ENCODE data around the gene C19orf33. TPM values are rescaled to one million over a fixed set of nuclear protein-coding genes. Genes with fewer than 3 reads are reported as not detected.

The C19orf33 gene
- total and polyA plus RNA-seq, 2 of the 8 experiments (the other 6 are each of a cell fraction or from before 2014, with no cell fraction given) = 6.0 to 36.0 TPM

GRCh38 chr19:38278751-38279150, 25.3 kb upstream of the C19orf33 start:
- H2BK5ac ChIP-seq (ENCODE audit: low read depth, low read length) = no peak overlapping the region
- ChIA-PET POLR2A (ENCODE audit: partially characterized antibody) (interaction anchor here (1.5 to 3.3 kb wide), 3 partner anchors 14 to 109 kb away, joined by 3 to 12 read pairs (median 6); partner anchors contain the start of genes GGN and SPINT2), CTCF (ENCODE audit: partially characterized antibody) (interaction anchor here (1.2 to 1.5 kb wide), 2 partner anchors 10 to 12 kb away, joined by 4 read pairs; no protein-coding TSS in a partner anchor)
- H3K4ac ChIP-seq (replicated peaks; ENCODE audit: insufficient read length, low read depth, low read length) = no peak overlapping the region
- H4K8ac ChIP-seq (ENCODE audit: extremely low read depth, insufficient read depth, low read length) = no peak overlapping the region; the same call in 1 of the 2 replicates
- no peak overlapping the region for H3K23ac ChIP-seq (ENCODE audit: insufficient read length)
- no peak overlapping the region for H2BK120ac ChIP-seq (replicated peaks; ENCODE audit: low read depth, low read length)
- H3K27ac ChIP-seq (ENCODE audit: low read depth, low read length) = no peak overlapping the region
- H3K79me2 ChIP-seq (ENCODE audit: control insufficient read depth in 1 of 2, insufficient read depth in 2 of 2, low read length in 2 of 2) = peaks cover 8 to 89% of the 10 kb centered on the region in 2 experiments
- H3K18ac ChIP-seq (ENCODE audit: extremely low read depth, low read length) = no peak overlapping the region
- no peak overlapping the region for H3K4me2 ChIP-seq (ENCODE audit: insufficient read depth in 1 of 2, low read depth in 2 of 2, low read length in 2 of 2)
- H3K14ac ChIP-seq (ENCODE audit: insufficient read length) = no peak overlapping the region
- H3K27me3 ChIP-seq (replicated peaks in 1 of 4; ENCODE audit: control insufficient read depth in 3 of 4, extremely low read depth in 1 of 4, insufficient read depth in 3 of 4, low read length in 3 of 4) = no peaks in the 10 kb centered on the region
- WGBS, 2 experiments (ENCODE audit: extremely low coverage in 1 of 2, insufficient coverage in 1 of 2, insufficient read length in 1 of 2, insufficient replicate concordance in 2 of 2, low coverage in 1 of 2, low lambda C conversion rate in 2 of 2, missing lambda C conversion rate in 1 of 2) = 83% methylated on average over 2 of the region's 2 CpGs; no CpG with 5 or more reads in 1 of the 2 experiments
- TF ChIP-seq YY1 (IDR thresholded peaks at IDR 0.05; ENCODE audit: low read depth, low read length) (no peak), SAP30 (IDR thresholded peaks at IDR 0.05; ENCODE audit: insufficient read depth, insufficient replicate concordance, low read length) (no peak), CTCF (IDR thresholded peaks at IDR 0.05; ENCODE audit: control extremely low read depth in 1 of 3, insufficient read depth in 1 of 3, low read depth in 1 of 3, low read length in 3 of 3) (no peak), PHF8 (conservative IDR thresholded peaks at IDR 0.05; ENCODE audit: low read depth, low read length) (no peak), EZH2 (IDR thresholded peaks at IDR 0.05; ENCODE audit: low read depth, low read length, severe bottlenecking) (no peak), NANOG (IDR thresholded peaks at IDR 0.05; ENCODE audit: insufficient read depth, low read depth, low read length, poor library complexity, severe bottlenecking) (no peak), ATF3 (IDR thresholded peaks at IDR 0.05; ENCODE audit: insufficient read depth, low read depth, low read length) (no peak)
- no peak overlapping the region for H2BK20ac ChIP-seq (ENCODE audit: low read length)
- no peak overlapping the region for H3K4me3 ChIP-seq (ENCODE audit: extremely low read depth in 1 of 4, insufficient read depth in 2 of 4, low read depth in 3 of 4, low read length in 4 of 4)
- no peak overlapping the region for H2BK15ac ChIP-seq (ENCODE audit: low read length)
- H4K91ac ChIP-seq (replicated peaks; ENCODE audit: insufficient read length, low read length) = no peak overlapping the region
- H3K23me2 ChIP-seq (ENCODE audit: low read depth, low read length) = no peaks in the 10 kb centered on the region
- H3K56ac ChIP-seq (replicated peaks; ENCODE audit: insufficient read length, low read depth, low read length) = no peak overlapping the region
- H3K9ac ChIP-seq (replicated peaks in 1 of 4; ENCODE audit: extremely low read depth in 1 of 4, low read depth in 3 of 4, low read length in 3 of 4) = no peak overlapping the region
- H3K9me3 ChIP-seq (ENCODE audit: insufficient read depth in 2 of 2, low read depth in 1 of 2, low read length in 1 of 2) = no peaks in the 10 kb centered on the region
- DNase-seq (ENCODE audit: low read depth in 1 of 2, low spot score in 2 of 2) (no peak), FAIRE-seq (no peak)
- H3K4me1 ChIP-seq (replicated peaks in 1 of 4; ENCODE audit: control insufficient read depth in 3 of 4, insufficient read depth in 4 of 4, low read length in 3 of 4) = no peaks in the 10 kb centered on the region; a peak in 1 of 7 replicates
- H3K79me1 ChIP-seq (ENCODE audit: low read depth, low read length) = peaks cover 24% of the 10 kb centered on the region
- no peak overlapping the region for H2BK12ac ChIP-seq (ENCODE audit: low read depth, low read length)
- no peak overlapping the region for H2AK5ac ChIP-seq (ENCODE audit: low read depth, low read length)
- no peak overlapping the region for H2AFZ ChIP-seq (ENCODE audit: low read length)
- H3K36me3 ChIP-seq (ENCODE audit: control insufficient read depth in 2 of 4, insufficient read depth in 4 of 4, low read length in 3 of 4) = peaks cover 0 to 5% (median 3%) of the 10 kb centered on the region in 4 experiments; a peak in 4 of 8 replicates
- peaks cover 22 to 33% of the 10 kb centered on the region in 2 experiments for H4K20me1 ChIP-seq (replicated peaks in 1 of 2; ENCODE audit: control insufficient read depth in 1 of 2, insufficient read depth in 2 of 2, low read length in 2 of 2)
- no peak overlapping the region for H4K5ac ChIP-seq (ENCODE audit: insufficient read length, low read depth, low read length)

Data from H1 (cell line).